Measurements from ENCODE around the gene SMYD3. TPM values are rescaled to one million over a fixed set of nuclear protein-coding genes. Genes with fewer than 3 reads are reported as not detected.

SMYD3 gene
- total RNA-seq, 1 experiment from 2014 or later, result 17.4 TPM

DNA sequence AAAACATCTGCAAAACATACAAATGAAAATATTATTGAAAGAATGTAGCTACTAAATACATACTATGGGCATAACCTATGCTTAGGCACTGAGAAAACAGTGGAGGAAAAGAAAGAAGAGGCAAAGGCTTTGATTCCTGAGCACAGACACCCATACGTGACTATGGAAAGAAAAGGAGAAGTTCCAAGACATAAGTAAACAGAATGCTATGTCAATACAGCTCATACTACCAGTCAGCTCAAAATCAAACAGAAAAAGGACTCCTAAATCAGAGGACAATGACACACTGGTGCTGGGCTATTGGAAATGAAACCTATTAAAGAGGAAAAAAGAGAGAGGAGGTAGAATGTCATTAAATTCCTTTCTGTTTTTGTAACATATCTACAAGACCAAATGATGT, 225.4 kb downstream of the SMYD3 start:
- in situ Hi-C loops (cut with HindIII; ENCODE audit: low pct_unique_long_range_greater_than_20kb, low sequenced_read_pairs), result no loop called here
- POLR2A ChIA-PET, result interaction anchor here (0.6 to 0.7 kb wide), 2 partner anchors 8 to 209 kb away, joined by 3 to 5 read pairs; no protein-coding TSS in a partner anchor
- Histone ChIP-seq H3K4me1 (ENCODE audit: control insufficient read depth, insufficient read depth, low read length) (no peaks in the 10 kb centered on the region), H3K9me3 (ENCODE audit: control insufficient read depth, insufficient read depth, low read depth, low read length) (no peaks in the 10 kb centered on the region), H3K27me3 (ENCODE audit: control insufficient read depth, insufficient read depth, low read length) (no peaks in the 10 kb centered on the region), H3K4me3 (ENCODE audit: low read depth in 2 of 2, low read length in 2 of 2) (no peak overlapping the region), H3K27ac (ENCODE audit: low read length) (no peak overlapping the region), H3K36me3 (ENCODE audit: control insufficient read depth, insufficient read depth, low read length) (no peaks in the 10 kb centered on the region)
- CTCF ChIA-PET, result no interaction called here
- BruUV-seq (replicated peaks), result no TSS peak
- ATAC-seq (no peak), DNase-seq (ENCODE audit: low read depth, low spot score) (peak; percentile 8)
- TF ChIP-seq, protein P1, sequence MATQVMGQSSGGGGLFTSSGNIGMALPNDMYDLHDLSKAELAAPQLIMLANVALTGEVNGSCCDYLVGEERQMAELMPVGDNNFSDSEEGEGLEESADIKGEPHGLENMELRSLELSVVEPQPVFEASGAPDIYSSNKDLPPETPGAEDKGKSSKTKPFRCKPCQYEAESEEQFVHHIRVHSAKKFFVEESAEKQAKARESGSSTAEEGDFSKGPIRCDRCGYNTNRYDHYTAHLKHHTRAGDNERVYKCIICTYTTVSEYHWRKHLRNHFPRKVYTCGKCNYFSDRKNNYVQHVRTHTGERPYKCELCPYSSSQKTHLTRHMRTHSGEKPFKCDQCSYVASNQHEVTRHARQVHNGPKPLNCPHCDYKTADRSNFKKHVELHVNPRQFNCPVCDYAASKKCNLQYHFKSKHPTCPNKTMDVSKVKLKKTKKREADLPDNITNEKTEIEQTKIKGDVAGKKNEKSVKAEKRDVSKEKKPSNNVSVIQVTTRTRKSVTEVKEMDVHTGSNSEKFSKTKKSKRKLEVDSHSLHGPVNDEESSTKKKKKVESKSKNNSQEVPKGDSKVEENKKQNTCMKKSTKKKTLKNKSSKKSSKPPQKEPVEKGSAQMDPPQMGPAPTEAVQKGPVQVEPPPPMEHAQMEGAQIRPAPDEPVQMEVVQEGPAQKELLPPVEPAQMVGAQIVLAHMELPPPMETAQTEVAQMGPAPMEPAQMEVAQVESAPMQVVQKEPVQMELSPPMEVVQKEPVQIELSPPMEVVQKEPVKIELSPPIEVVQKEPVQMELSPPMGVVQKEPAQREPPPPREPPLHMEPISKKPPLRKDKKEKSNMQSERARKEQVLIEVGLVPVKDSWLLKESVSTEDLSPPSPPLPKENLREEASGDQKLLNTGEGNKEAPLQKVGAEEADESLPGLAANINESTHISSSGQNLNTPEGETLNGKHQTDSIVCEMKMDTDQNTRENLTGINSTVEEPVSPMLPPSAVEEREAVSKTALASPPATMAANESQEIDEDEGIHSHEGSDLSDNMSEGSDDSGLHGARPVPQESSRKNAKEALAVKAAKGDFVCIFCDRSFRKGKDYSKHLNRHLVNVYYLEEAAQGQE (IDR thresholded peaks at IDR 0.05; ENCODE audit: insufficient read depth in 1 of 2, low read depth in 2 of 2, low read length in 1 of 2), result no peak
- TF ChIP-seq SIN3A (IDR thresholded peaks at IDR 0.05; ENCODE audit: borderline replicate concordance, insufficient read depth, low read depth, low read length) (no peak), TCF7L2 (IDR thresholded peaks at IDR 0.05; ENCODE audit: low read depth, low read length) (no peak), POLR2AphosphoS5 (IDR thresholded peaks at IDR 0.05; ENCODE audit: low read depth, low read length) (no peak)
- TF ChIP-seq, protein P2, sequence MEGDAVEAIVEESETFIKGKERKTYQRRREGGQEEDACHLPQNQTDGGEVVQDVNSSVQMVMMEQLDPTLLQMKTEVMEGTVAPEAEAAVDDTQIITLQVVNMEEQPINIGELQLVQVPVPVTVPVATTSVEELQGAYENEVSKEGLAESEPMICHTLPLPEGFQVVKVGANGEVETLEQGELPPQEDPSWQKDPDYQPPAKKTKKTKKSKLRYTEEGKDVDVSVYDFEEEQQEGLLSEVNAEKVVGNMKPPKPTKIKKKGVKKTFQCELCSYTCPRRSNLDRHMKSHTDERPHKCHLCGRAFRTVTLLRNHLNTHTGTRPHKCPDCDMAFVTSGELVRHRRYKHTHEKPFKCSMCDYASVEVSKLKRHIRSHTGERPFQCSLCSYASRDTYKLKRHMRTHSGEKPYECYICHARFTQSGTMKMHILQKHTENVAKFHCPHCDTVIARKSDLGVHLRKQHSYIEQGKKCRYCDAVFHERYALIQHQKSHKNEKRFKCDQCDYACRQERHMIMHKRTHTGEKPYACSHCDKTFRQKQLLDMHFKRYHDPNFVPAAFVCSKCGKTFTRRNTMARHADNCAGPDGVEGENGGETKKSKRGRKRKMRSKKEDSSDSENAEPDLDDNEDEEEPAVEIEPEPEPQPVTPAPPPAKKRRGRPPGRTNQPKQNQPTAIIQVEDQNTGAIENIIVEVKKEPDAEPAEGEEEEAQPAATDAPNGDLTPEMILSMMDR (IDR thresholded peaks at IDR 0.05), result no peak
- intact Hi-C loops (cut with micrococcal nuclease; ENCODE audit: unreplicated experiment), result loop anchor here (5.0 to 10.0 kb wide), 2 partner anchors 269 to 1127 kb away; partner anchors contain the start of gene KIF26B

DNA sequence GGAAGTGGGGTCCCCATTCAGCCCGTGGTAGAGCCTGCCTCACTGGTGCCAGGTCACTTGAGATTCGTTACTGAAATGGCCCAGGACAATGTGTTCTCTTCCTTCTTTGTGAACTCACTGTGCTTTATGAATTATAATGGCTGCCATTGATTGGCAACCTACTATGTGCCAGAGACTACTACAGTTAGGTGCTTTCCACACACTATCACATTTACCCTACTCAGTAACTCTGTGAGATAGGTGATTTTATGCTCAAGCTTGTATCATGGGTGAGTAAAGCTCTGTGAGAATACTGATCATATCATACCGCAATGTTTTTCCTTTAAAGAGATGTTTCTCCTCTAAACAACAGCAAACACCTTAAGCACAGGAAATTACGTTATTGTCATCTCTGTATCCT, 225.9 kb downstream of the SMYD3 start:
- ATAC-seq, result no peak

More for the DNA sequence above, 225.9 kb downstream of the SMYD3 start:
- BruUV-seq (replicated peaks), result no TSS peak
- H3K36me3 ChIP-seq (ENCODE audit: control insufficient read depth, insufficient read depth, low read length), result no peaks in the 10 kb centered on the region
- intact Hi-C loops (cut with micrococcal nuclease; ENCODE audit: unreplicated experiment) (loop anchor here (5.0 to 10.0 kb wide), 2 partner anchors 269 to 1126 kb away; partner anchors contain the start of gene KIF26B), in situ Hi-C loops (cut with HindIII; ENCODE audit: low pct_unique_long_range_greater_than_20kb, low sequenced_read_pairs) (no loop called here)
- CTCF ChIA-PET, result interaction anchor here (1.0 kb wide), 1 partner anchor 1128 kb away, joined by 7 read pairs; no protein-coding TSS in a partner anchor
- H3K27me3 ChIP-seq (ENCODE audit: control insufficient read depth, insufficient read depth, low read length), result no peaks in the 10 kb centered on the region
- H3K4me1 ChIP-seq (ENCODE audit: control insufficient read depth, insufficient read depth, low read length), result no peaks in the 10 kb centered on the region
- H3K4me3 ChIP-seq (ENCODE audit: low read depth in 2 of 2, low read length in 2 of 2), result no peak overlapping the region
- H3K27ac ChIP-seq (ENCODE audit: low read length), result no peak overlapping the region
- POLR2A ChIA-PET, result interaction anchor here (0.6 kb wide), 1 partner anchor 210 kb away, joined by 5 read pairs; no protein-coding TSS in a partner anchor
- DNase-seq (ENCODE audit: low read depth, low spot score), result no peak
- TF ChIP-seq, protein P1 (IDR thresholded peaks at IDR 0.05; ENCODE audit: insufficient read depth in 1 of 2, low read depth in 2 of 2, low read length in 1 of 2), result no peak
- no peak for TF ChIP-seq SIN3A (IDR thresholded peaks at IDR 0.05; ENCODE audit: borderline replicate concordance, insufficient read depth, low read depth, low read length)
- TF ChIP-seq, protein P2 (IDR thresholded peaks at IDR 0.05), result no peak
- no peak for TF ChIP-seq TCF7L2 (IDR thresholded peaks at IDR 0.05; ENCODE audit: low read depth, low read length)
- TF ChIP-seq POLR2AphosphoS5 (IDR thresholded peaks at IDR 0.05; ENCODE audit: low read depth, low read length), result no peak
- no peaks in the 10 kb centered on the region for H3K9me3 ChIP-seq (ENCODE audit: control insufficient read depth, insufficient read depth, low read depth, low read length)

All from Panc1 (cell line).